GM12878 (cell line): Measurements from ENCODE around the gene ZNF692. TPM values are rescaled to one million over a fixed set of nuclear protein-coding genes. Genes with fewer than 3 reads are reported as not detected.
A peak's percentile ranks its signal among the peaks of the same experiment; 100 is the strongest.

Source experiments
- ATAC-seq: fragments of 200-7000 bp; cut with Tn5 transposase; 3 replicates; pipeline ENCODE4 v1.9.1; 2020; ENCODE audit warnings: mild to moderate bottlenecking, moderate library complexity
- BruUV-seq: library from RNA; stranded (reverse); fragments of 400-500 nt; replicated peaks from 2 replicates; lab custom pipeline; 2021; lab: Mats Ljungman, UMichigan
- CTCF ChIA-PET: fragments of 300-600 bp; sonication (Branson Sonifier 250); formaldehyde crosslinking; extraction: SDS; loops from one replicate; lab custom pipeline; 2021; ENCODE audit warnings: inconsistent platforms; lab: Yijun Ruan, JAX
- POLR2A ChIA-PET: fragments of 350-600 bp; formaldehyde crosslinking; extraction: SDS; loops from one replicate; lab custom pipeline; 2021; ENCODE audit warnings: inconsistent platforms; lab: Charles Lee
- RAD21 ChIA-PET: fragments of 300-600 bp; sonication (Branson Sonifier 250); formaldehyde crosslinking; loops from one replicate; lab custom pipeline; 2023; ENCODE audit warnings: antibody characterized with exemption; ENCODE audit not compliant: unreplicated experiment; lab: Charles Lee
- SMC1A ChIA-PET: fragments of 300-600 bp; sonication (Branson Sonifier 250); formaldehyde crosslinking; loops from one replicate; lab custom pipeline; 2023; ENCODE audit not compliant: unreplicated experiment, uncharacterized antibody; lab: Charles Lee
- DNase-seq: peaks from one replicate; pipeline ENCODE4 v3.0.0-alpha.2; 2011; ENCODE audit warnings: low read depth, low spot score
- FAIRE-seq: peaks from 3 replicates; lab custom pipeline; 2011; peaks lifted over from hg19 to GRCh38; lab: Jason Lieb, UNC
- H2AFZ ChIP-seq: 2 replicates; pipeline ENCODE4 v1.6.0; 2011; ENCODE audit warnings: low read depth, low read length, control low read depth; ENCODE audit not compliant: control insufficient read depth
- H3K27ac ChIP-seq: 2 replicates; pipeline ENCODE4 v1.5.1; 2011; ENCODE audit warnings: control low read depth; ENCODE audit not compliant: control insufficient read depth, insufficient read depth
- H3K27me3 ChIP-seq, 2 experiments: replicated peaks in 1 of 2; 2 replicates each; pipeline versions ENCODE4 v1.6.0 to v1.6.1; 2011; ENCODE audit warnings: low read length in 1 of 2; ENCODE audit not compliant: control insufficient read depth in 2 of 2, insufficient read depth in 2 of 2
- H3K36me3 ChIP-seq, 2 experiments: 2 replicates each; pipeline ENCODE4 v1.5.1; 2011; ENCODE audit warnings: low read length in 1 of 2; ENCODE audit not compliant: control insufficient read depth in 2 of 2, insufficient read depth in 2 of 2
- H3K4me1 ChIP-seq: 2 replicates; pipeline ENCODE4 v1.6.1; 2011; ENCODE audit warnings: mild to moderate bottlenecking, low read length, moderate library complexity, mixed read lengths; ENCODE audit not compliant: control insufficient read depth, insufficient read depth
- H3K4me2 ChIP-seq: 2 replicates; pipeline ENCODE4 v1.6.0; 2011; ENCODE audit warnings: control low read depth; ENCODE audit not compliant: control insufficient read depth, insufficient read depth
- H3K4me3 ChIP-seq: fragments of 200-600 bp; sonication (generic); 2 replicates; pipeline ENCODE4 v1.5.1; 2016
- H3K79me2 ChIP-seq: 2 replicates; pipeline ENCODE4 v1.6.0; 2011; ENCODE audit warnings: low read length; ENCODE audit not compliant: control insufficient read depth, insufficient read depth
- H3K9ac ChIP-seq: 2 replicates; pipeline ENCODE4 v1.8.0; 2011; ENCODE audit warnings: low read length, control low read depth, mixed read lengths; ENCODE audit not compliant: control insufficient read depth, insufficient read depth
- H3K9me3 ChIP-seq: replicated peaks from 3 replicates; pipeline ENCODE4 v1.5.1; 2011; ENCODE audit warnings: mild to moderate bottlenecking, low read length; ENCODE audit not compliant: control insufficient read depth, insufficient read depth
- H4K20me1 ChIP-seq: 2 replicates; pipeline ENCODE4 v1.6.0; 2011; ENCODE audit not compliant: control insufficient read depth, insufficient read depth
- ATF7 ChIP-seq: fragments of 450-650 bp; IDR thresholded peaks from 2 replicates; pipeline ENCODE4 v1.6.1; 2016; ENCODE audit warnings: low read depth, mild to moderate bottlenecking
- BACH1 ChIP-seq: fragments of 450-650 bp; IDR thresholded peaks from 2 replicates; pipeline ENCODE4 v1.6.1; 2017; ENCODE audit warnings: mild to moderate bottlenecking, borderline replicate concordance
- CEBPB ChIP-seq, 2 experiments: fragments of 150-350 bp in 1 of 2; IDR thresholded peaks; 2 replicates each; pipeline ENCODE4 v1.6.1; 2012 to 2014; ENCODE audit warnings: low read depth in 2 of 2, low read length in 2 of 2, borderline replicate concordance in 1 of 2, inconsistent platforms in 1 of 2
- EED ChIP-seq: sonication (generic); IDR thresholded peaks from 2 replicates; pipeline ENCODE4 v1.6.1; 2016; ENCODE audit warnings: antibody characterized with exemption, low read depth
- HCFC1 ChIP-seq: fragments of 150-350 bp; IDR thresholded peaks from 2 replicates; pipeline ENCODE4 v1.6.1; 2014; ENCODE audit warnings: low read length
- IRF5 ChIP-seq: fragments of 450-650 bp; IDR thresholded peaks from 2 replicates; pipeline ENCODE4 v1.6.1; 2017; ENCODE audit warnings: borderline replicate concordance
- NFYA ChIP-seq: IDR thresholded peaks from 2 replicates; pipeline ENCODE4 v1.6.1; 2011; ENCODE audit warnings: low read depth, mild to moderate bottlenecking, low read length, improper control_type of control experiment, borderline replicate concordance
- NRF1 ChIP-seq: conservative IDR thresholded peaks from 2 replicates; pipeline ENCODE4 v1.6.1; 2011; ENCODE audit warnings: mild to moderate bottlenecking, low read depth, low read length, improper control_type of control experiment
- POLR2A ChIP-seq: IDR thresholded peaks from 2 replicates; pipeline ENCODE4 v1.6.1; 2011; ENCODE audit warnings: low read depth, mild to moderate bottlenecking, low read length
- RAD21 ChIP-seq: IDR thresholded peaks from 2 replicates; pipeline ENCODE4 v1.6.1; 2011; ENCODE audit warnings: mild to moderate bottlenecking, low read depth, low read length, moderate library complexity; ENCODE audit not compliant: insufficient read depth
- RELA ChIP-seq: fragments of 450-650 bp; IDR thresholded peaks from 2 replicates; pipeline ENCODE4 v1.8.0; 2014; ENCODE audit warnings: borderline replicate concordance; ENCODE audit not compliant: partially characterized antibody
- TARDBP ChIP-seq: IDR thresholded peaks from 2 replicates; pipeline ENCODE4 v1.6.1; 2016; ENCODE audit warnings: borderline replicate concordance
- WGBS: methylation state at CpG from one replicate; pipeline ENCODE4 v1.1.6; 2016; ENCODE audit warnings: low lambda C conversion rate; ENCODE audit not compliant: insufficient replicate concordance, insufficient coverage; ENCODE audit errors: missing lambda C conversion rate; 5-methylcytosine and 5-hydroxymethylcytosine counted together
- in situ Hi-C: fragments of 300-500 bp; cut with MboI; formaldehyde crosslinking; loops from 9 replicates; pipeline ENCODE4 v1.14.3; 2018; ENCODE audit warnings: mixed read lengths
- intact Hi-C: fragments of 100-400 bp; cut with micrococcal nuclease; formaldehyde crosslinking; loops from one replicate; pipeline ENCODE4 v1.14.2; 2022; ENCODE audit not compliant: unreplicated experiment
- polyA plus RNA-seq, 11 experiments: library from polyadenylated mRNA; depleted of rRNA in 4 of 11; unstranded in 6 of 11; stranded (reverse) in 5 of 11; fragments of >200 nt; fragmentation: Nextera tagmentation in 4 of 11; fragmentation: Illumina TruSeq in 1 of 11; extraction: Ambion mirVana in 4 of 11; extraction: Trizol in 1 of 11; gene quantifications; 1 replicate in 1 of 11; 2 replicates in 10 of 11; pipeline versions ENCODE4 v1.2.1 to v1.2.3, GENCODE V29; 2011 to 2016; ENCODE audit warnings: inconsistent platforms in 2 of 11, missing spikeins in 2 of 11, low read depth in 1 of 11
- total RNA-seq, 4 experiments: library from RNA; depleted of rRNA in 3 of 4; stranded (reverse); fragments of >200 nt in 3 of 4; fragmentation: Illumina TruSeq in 1 of 4; extraction: Trizol in 1 of 4; gene quantifications; 2 replicates each; pipeline versions ENCODE4 v1.2.1 to v1.2.3, GENCODE V29; 2013 to 2021

ZNF692 gene
- total and polyA plus RNA-seq, 10 of the 15 experiments (the other 5 are each of a cell fraction or from before 2014, with no cell fraction given): 5.3 to 76.6 (median 36.9) TPM

- no peak for ATAC-seq
These were observed 37.2 kb downstream of the ZNF692 start for GRCh38 chr1:248821641-248822040.

More at GRCh38 chr1:248821641-248822040, 37.2 kb downstream of the ZNF692 start:
- Histone ChIP-seq H3K79me2 (peaks cover 43% of the 10 kb centered on the region), H3K9ac (0 out of 2 replicates have a peak overlapping the region, but pooled peaks have one; percentile 10), H3K27ac (peak overlapping the region; percentile 7), H3K27me3 (no peaks in the 10 kb centered on the region), H2AFZ (no peak overlapping the region), H3K4me1 (peaks cover 22% of the 10 kb centered on the region), H3K4me2 (peak overlapping the region; percentile 97), H3K36me3 (peaks cover 2 to 20% of the 10 kb centered on the region in 2 experiments), H3K9me3 (no peaks in the 10 kb centered on the region), H4K20me1 (no peaks in the 10 kb centered on the region; the same call in 1 of the 2 replicates), H3K4me3 (peak overlapping the region; percentile 67; the same call in 1 of the 2 replicates)
- FAIRE-seq (no peak), DNase-seq (no peak)
- in situ Hi-C loops (no loop called here), intact Hi-C loops (loop anchor here (5.0 kb wide), 1 partner anchor 579 kb away; no protein-coding TSS in a partner anchor)
- ChIA-PET CTCF (interaction anchor here (0.9 to 2.2 kb wide), 8 partner anchors 15 to 578 kb away, joined by 3 to 11 read pairs (median 4); partner anchors contain the start of genes ZNF672 and ZNF692), POLR2A (interaction anchor here (2.2 kb wide), 2 partner anchors 17 kb away, joined by 8 to 17 read pairs; partner anchors contain the start of gene ZNF672), SMC1A (interaction anchor here (0.9 to 5.5 kb wide), 8 partner anchors 11 to 578 kb away, joined by 3 to 36 read pairs (median 4); no protein-coding TSS in a partner anchor), RAD21 (interaction anchor here (1.3 to 2.0 kb wide), 4 partner anchors 16 to 125 kb away, joined by 3 to 14 read pairs (median 6); partner anchors contain the start of gene ZNF672)
- TF ChIP-seq RELA (no peak), HCFC1 (no peak), NFYA (no peak), ATF7 (no peak), EED (no peak), POLR2A (no peak), TARDBP (no peak), NRF1 (no peak), CEBPB (IDR thresholded peaks at IDR 0.05; ENCODE audit: borderline replicate concordance in 1 of 2, low read depth in 2 of 2, low read length in 2 of 2) (no peak), BACH1 (no peak), IRF5 (no peak), RAD21 (no peak)
- BruUV-seq: no TSS peak
- WGBS: 98% methylated on average over 7 of the region's 7 CpGs
